ENCODE measurements around the gene GORASP2. TPM values are rescaled to one million over a fixed set of nuclear protein-coding genes. Genes with fewer than 3 reads are reported as not detected.

The GORASP2 gene
- total RNA-seq, 1 donor from 2014 or later = 61.5 TPM

DNA sequence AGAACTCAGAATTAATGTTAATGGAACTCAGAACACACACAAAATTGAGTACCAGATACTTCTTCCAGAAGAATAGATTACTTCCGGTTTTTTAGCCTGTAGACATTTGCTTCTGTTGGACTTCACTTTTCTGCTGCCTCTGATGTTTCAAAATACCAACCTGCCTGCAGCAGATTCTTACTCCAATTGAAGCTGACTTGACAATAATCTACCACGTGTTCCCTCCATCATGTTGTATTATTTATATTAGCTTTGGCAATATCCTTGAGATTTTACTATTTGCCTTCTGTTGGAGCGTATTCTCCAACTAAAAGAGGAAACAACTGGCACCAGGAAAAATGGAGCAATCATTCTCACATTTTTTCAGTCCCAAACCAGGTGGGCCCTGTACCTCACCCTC is 3.1 kb upstream of the GORASP2 start:
- Histone ChIP-seq H3K4me3 (no peak overlapping the region), H3K4me1 (peaks cover 27% of the 10 kb centered on the region), H3K9me3 (replicated peaks) (peaks cover 3% of the 10 kb centered on the region), H3K27ac (replicated peaks) (no peak overlapping the region), H3K27me3 (ENCODE audit: low read depth) (no peaks in the 10 kb centered on the region), H3K36me3 (no peaks in the 10 kb centered on the region)
- DNase-seq = no peak
- intact Hi-C loops (cut with micrococcal nuclease) = no loop called here
- no peak for TF ChIP-seq CTCF (IDR thresholded peaks at IDR 0.05; ENCODE audit: borderline replicate concordance)

- intact Hi-C loops (cut with micrococcal nuclease) = no loop called here
Measured at GRCh38 chr2:170926743-170927297, 2.2 kb upstream of the GORASP2 start.

GRCh38 chr2:170928036-170928823 is 823 bp upstream of the GORASP2 start:
- Histone ChIP-seq H3K4me3 (peak overlapping the region; percentile 95), H3K4me1 (peaks cover 46% of the 10 kb centered on the region), H3K9me3 (replicated peaks) (peaks cover 3% of the 10 kb centered on the region), H3K27ac (replicated peaks) (peak overlapping the region; percentile 97), H3K27me3 (ENCODE audit: low read depth) (no peaks in the 10 kb centered on the region), H3K36me3 (no peaks in the 10 kb centered on the region)
- intact Hi-C loops (cut with micrococcal nuclease) = no loop called here
- no peak for TF ChIP-seq CTCF (IDR thresholded peaks at IDR 0.05; ENCODE audit: borderline replicate concordance)
- DNase-seq = no peak

More at GRCh38 chr2:170926743-170927297, 2.2 kb upstream of the GORASP2 start:
- Histone ChIP-seq H3K36me3 (no peaks in the 10 kb centered on the region), H3K27me3 (ENCODE audit: low read depth) (no peaks in the 10 kb centered on the region), H3K4me1 (peaks cover 36% of the 10 kb centered on the region), H3K9me3 (replicated peaks) (peaks cover 3% of the 10 kb centered on the region), H3K27ac (replicated peaks) (no peak overlapping the region), H3K4me3 (no peak overlapping the region)
- DNase-seq = no peak
- TF ChIP-seq CTCF (IDR thresholded peaks at IDR 0.05; ENCODE audit: borderline replicate concordance) = no peak

- no peaks in the 10 kb centered on the region for H3K36me3 ChIP-seq
- TF ChIP-seq CTCF (IDR thresholded peaks at IDR 0.05; ENCODE audit: borderline replicate concordance) = no peak
- peak overlapping the region; percentile 97 for H3K27ac ChIP-seq (replicated peaks)
- intact Hi-C loops (cut with micrococcal nuclease) = no loop called here
- H3K4me1 ChIP-seq = peaks cover 56% of the 10 kb centered on the region
- DNase-seq = no peak
- no peaks in the 10 kb centered on the region for H3K9me3 ChIP-seq (replicated peaks)
- peak overlapping the region; percentile 95 for H3K4me3 ChIP-seq
- no peaks in the 10 kb centered on the region for H3K27me3 ChIP-seq (ENCODE audit: low read depth)
Measured at GRCh38 chr2:170929686-170930050, 615 bp downstream of the GORASP2 start.

DNA sequence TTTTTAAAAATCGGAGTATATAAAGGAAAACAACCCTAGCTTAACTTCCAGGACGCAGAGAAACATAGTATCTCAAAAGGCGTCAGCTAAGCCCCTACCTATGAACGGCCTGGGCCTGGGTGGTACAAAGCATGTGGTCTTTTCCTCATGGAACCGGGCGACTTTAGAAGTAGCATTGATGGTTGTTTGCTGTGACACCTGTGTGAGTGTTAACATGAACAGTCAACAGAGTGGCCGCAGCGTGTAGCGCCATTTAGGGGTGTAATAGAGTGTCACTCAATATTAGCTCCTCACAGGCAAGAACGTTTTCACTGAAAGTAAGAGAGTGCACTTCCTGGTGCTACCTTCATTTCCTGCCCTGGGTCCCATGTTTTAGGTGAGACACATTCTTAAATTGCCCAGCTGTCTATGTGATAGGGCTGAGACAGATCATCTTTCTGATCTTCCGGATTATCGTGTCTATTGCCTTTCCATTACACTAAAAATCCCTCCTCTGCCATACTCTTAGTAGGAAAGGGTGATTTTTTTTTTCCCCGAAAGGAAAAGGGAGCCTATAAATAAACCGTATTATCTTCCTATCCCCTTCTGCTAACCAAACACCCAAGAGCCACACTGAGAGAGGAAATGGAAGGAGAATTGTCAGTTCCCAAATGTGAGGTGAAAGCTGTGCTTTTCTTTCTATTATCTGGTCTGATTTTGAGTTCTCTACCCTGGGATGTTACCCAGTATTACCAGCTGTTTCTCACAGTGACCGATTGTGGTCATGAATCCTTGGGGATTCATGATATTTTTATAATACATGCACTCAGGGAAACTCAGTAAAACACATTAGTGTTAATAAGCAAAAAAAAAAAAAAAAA is 1.3 kb downstream of the GORASP2 start:
- H3K27me3 ChIP-seq (ENCODE audit: low read depth) = no peaks in the 10 kb centered on the region
- no peaks in the 10 kb centered on the region for H3K36me3 ChIP-seq
- no peaks in the 10 kb centered on the region for H3K9me3 ChIP-seq (replicated peaks)
- peaks cover 59% of the 10 kb centered on the region for H3K4me1 ChIP-seq
- DNase-seq = no peak
- H3K27ac ChIP-seq (replicated peaks) = peak overlapping the region; percentile 97
- intact Hi-C loops (cut with micrococcal nuclease) = no loop called here
- no peak for TF ChIP-seq CTCF (IDR thresholded peaks at IDR 0.05; ENCODE audit: borderline replicate concordance)
- peak overlapping the region; percentile 95 for H3K4me3 ChIP-seq

Data from left ventricle myocardium inferior (tissue), 1 donor.